KMS-11 (cell line): ENCODE results near the gene TMEM200C.

Source experiments
- H2AFZ ChIP-seq: fragments of 200-600 bp; sonication (generic); 2 replicates; pipeline ENCODE4 v1.6.1; 2016; ENCODE audit warnings: antibody characterized with exemption, mixed run types, low read depth
- H3K27ac ChIP-seq: fragments of 200-600 bp; sonication (generic); 2 replicates; pipeline ENCODE4 v1.6.1; 2016; ENCODE audit warnings: mild to moderate bottlenecking, mixed run types
- H3K27me3 ChIP-seq: fragments of 200-600 bp; sonication (generic); 2 replicates; pipeline ENCODE4 v1.6.1; 2017; ENCODE audit warnings: mild to moderate bottlenecking, low read depth, mixed run types, moderate library complexity; ENCODE audit not compliant: insufficient read depth
- H3K36me3 ChIP-seq: fragments of 200-600 bp; sonication (generic); 2 replicates; pipeline ENCODE4 v1.6.1; 2017; ENCODE audit warnings: mild to moderate bottlenecking, mixed run types; ENCODE audit not compliant: insufficient read depth
- H3K4me1 ChIP-seq: fragments of 200-600 bp; sonication (generic); 2 replicates; pipeline ENCODE4 v1.6.1; 2016; ENCODE audit warnings: mild to moderate bottlenecking, low read depth, mixed run types; ENCODE audit not compliant: poor library complexity, severe bottlenecking
- H3K4me2 ChIP-seq: fragments of 200-600 bp; sonication (generic); 2 replicates; pipeline ENCODE4 v1.7.0; 2016; ENCODE audit warnings: mild to moderate bottlenecking, mixed run types
- H3K4me3 ChIP-seq: fragments of 200-600 bp; sonication (generic); IDR thresholded peaks from 2 replicates; pipeline ENCODE4 v1.6.1; 2017; ENCODE audit warnings: low read depth, low read length, mixed read lengths; ENCODE audit not compliant: insufficient read depth
- H3K79me2 ChIP-seq: fragments of 200-600 bp; sonication (generic); 2 replicates; pipeline ENCODE4 v1.6.1; 2016; ENCODE audit warnings: low read depth, mixed run types; ENCODE audit not compliant: insufficient read depth
- H3K9ac ChIP-seq: fragments of 200-600 bp; sonication (generic); 2 replicates; pipeline ENCODE4 v1.6.1; 2016; ENCODE audit warnings: mild to moderate bottlenecking, mixed run types
- H4K20me1 ChIP-seq: fragments of 200-600 bp; sonication (generic); 2 replicates; pipeline ENCODE4 v1.6.1; 2016; ENCODE audit warnings: mild to moderate bottlenecking, mixed run types; ENCODE audit not compliant: insufficient read depth
- TF ChIP-seq, protein P1 (sequence below): fragments of 200-600 bp; sonication (generic); conservative IDR thresholded peaks from 2 replicates; pipeline ENCODE4 v1.6.1; 2017; ENCODE audit warnings: low read depth, mild to moderate bottlenecking, antibody characterized with exemption, low read length, moderate library complexity, mixed read lengths

TMEM200C gene

DNA sequence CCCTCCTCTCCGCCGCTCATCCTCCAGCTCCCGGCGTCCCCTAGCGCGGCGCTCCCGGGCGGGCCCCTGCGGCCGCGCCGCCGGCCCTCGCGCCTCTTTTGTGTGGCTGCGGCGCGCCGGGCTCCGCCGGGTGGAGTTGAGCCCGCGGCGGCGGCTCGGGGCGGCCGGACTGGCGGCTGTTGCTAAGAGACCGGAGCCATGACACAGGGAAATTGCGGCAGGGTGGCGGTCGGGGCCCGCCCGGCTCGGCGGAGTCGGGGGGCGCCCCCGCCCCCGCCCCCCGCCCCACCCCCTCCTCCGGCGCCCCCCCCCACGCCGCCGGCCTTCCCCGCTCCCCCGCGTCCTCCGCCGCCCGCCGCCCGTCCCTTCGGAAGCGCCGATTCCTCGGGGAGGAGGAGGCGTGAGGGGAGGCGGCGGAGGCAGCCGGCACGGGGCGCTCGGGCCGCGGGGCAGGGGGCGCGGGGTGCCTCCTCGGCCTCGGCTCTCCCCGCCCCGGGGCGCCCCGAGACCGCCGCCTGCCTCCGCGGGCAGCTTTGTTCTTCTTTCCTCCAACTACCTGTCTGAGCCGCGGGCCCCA is at the start of gene TMEM200C:
Gene TMEM200C, minus strand, starts transcription at position 224 of the 577 bp plus-strand sequence. CDS start 3,459 bp downstream, outside the sequence.
- H3K4me1 ChIP-seq: no peaks in the 10 kb centered on the region
- peak within 1 kb of the TSS; percentile 49; the same call in 1 of the 2 replicates for H2AFZ ChIP-seq
- peak within 1 kb of the TSS; percentile 39 for H3K4me2 ChIP-seq
- H4K20me1 ChIP-seq: no peaks in the 10 kb centered on the region
- no peaks in the 10 kb centered on the region for H3K79me2 ChIP-seq
- H3K27me3 ChIP-seq: peaks cover 11% of the 10 kb centered on the region; the same call in 1 of the 2 replicates
- H3K27ac ChIP-seq: no peak within 1 kb of the TSS
- no peak within 1 kb of the TSS for H3K4me3 ChIP-seq
- H3K9ac ChIP-seq: no peak within 1 kb of the TSS
- TF ChIP-seq, protein P1, sequence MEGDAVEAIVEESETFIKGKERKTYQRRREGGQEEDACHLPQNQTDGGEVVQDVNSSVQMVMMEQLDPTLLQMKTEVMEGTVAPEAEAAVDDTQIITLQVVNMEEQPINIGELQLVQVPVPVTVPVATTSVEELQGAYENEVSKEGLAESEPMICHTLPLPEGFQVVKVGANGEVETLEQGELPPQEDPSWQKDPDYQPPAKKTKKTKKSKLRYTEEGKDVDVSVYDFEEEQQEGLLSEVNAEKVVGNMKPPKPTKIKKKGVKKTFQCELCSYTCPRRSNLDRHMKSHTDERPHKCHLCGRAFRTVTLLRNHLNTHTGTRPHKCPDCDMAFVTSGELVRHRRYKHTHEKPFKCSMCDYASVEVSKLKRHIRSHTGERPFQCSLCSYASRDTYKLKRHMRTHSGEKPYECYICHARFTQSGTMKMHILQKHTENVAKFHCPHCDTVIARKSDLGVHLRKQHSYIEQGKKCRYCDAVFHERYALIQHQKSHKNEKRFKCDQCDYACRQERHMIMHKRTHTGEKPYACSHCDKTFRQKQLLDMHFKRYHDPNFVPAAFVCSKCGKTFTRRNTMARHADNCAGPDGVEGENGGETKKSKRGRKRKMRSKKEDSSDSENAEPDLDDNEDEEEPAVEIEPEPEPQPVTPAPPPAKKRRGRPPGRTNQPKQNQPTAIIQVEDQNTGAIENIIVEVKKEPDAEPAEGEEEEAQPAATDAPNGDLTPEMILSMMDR: no peak
- no peaks in the 10 kb centered on the region for H3K36me3 ChIP-seq

GRCh38 chr18:5944448-5944847 is 49.1 kb upstream of the TMEM200C start:
- Histone ChIP-seq H3K4me1 (no peaks in the 10 kb centered on the region), H3K4me3 (no peak overlapping the region)

DNA sequence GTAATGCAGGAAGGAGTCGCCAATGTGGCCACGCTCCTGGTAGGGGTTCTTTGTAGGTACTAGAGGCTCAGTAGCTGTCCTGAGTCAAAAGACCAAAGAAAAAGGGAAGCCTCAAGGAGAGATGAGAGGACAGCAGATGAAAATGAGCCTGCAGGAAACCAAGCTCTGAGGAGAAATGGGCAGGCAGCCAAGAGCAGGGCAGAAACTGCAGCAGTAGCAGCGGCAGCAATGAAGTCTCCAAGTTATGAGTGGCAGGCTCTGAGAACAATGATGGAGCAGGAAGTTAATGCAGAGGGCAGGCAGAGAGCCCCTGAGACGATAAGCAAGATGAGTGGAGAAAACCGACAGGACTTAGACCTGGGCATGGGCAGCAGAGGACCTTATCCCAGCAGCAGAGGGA is 48.2 kb upstream of the TMEM200C start:
- no peak overlapping the region for H3K4me2 ChIP-seq
- no peak overlapping the region for H2AFZ ChIP-seq
- TF ChIP-seq, protein P1: no peak
- H4K20me1 ChIP-seq: no peaks in the 10 kb centered on the region
- H3K27ac ChIP-seq: no peak overlapping the region
- no peaks in the 10 kb centered on the region for H3K36me3 ChIP-seq
- H3K9ac ChIP-seq: no peak overlapping the region
- H3K27me3 ChIP-seq: no peaks in the 10 kb centered on the region
- H3K4me3 ChIP-seq: no peak overlapping the region
- H3K4me1 ChIP-seq: no peaks in the 10 kb centered on the region
- H3K79me2 ChIP-seq: no peaks in the 10 kb centered on the region

More at GRCh38 chr18:5944448-5944847, 49.1 kb upstream of the TMEM200C start:
- TF ChIP-seq, protein P1: no peak
- no peak overlapping the region for H3K4me2 ChIP-seq
- H3K27ac ChIP-seq: no peak overlapping the region
- no peaks in the 10 kb centered on the region for H3K27me3 ChIP-seq
- H3K36me3 ChIP-seq: no peaks in the 10 kb centered on the region
- H3K79me2 ChIP-seq: no peaks in the 10 kb centered on the region
- no peak overlapping the region for H2AFZ ChIP-seq
- H4K20me1 ChIP-seq: no peaks in the 10 kb centered on the region
- H3K9ac ChIP-seq: no peak overlapping the region

DNA sequence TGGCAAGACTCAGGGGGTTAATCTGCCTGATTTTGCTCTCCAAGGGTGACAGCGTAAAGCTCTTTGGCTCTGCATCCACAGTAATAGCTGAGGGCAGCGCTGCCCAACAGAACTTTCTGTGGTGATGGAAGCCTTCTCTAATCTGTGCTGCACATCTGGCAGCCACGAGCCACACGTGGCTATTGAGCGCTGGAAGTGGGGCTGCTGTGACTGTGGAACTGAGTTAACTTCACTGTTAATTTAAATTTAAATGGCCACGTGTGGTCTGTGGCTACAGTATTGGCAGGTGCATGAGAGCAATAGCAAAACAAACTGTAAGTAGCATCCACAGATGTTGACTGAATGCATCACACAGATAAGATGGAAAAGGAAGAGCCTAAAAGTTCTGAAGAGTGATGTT is 47.3 kb upstream of the TMEM200C start:
- no peaks in the 10 kb centered on the region for H3K36me3 ChIP-seq
- H4K20me1 ChIP-seq: no peaks in the 10 kb centered on the region
- no peaks in the 10 kb centered on the region for H3K79me2 ChIP-seq
- H3K27ac ChIP-seq: no peak overlapping the region
- H3K27me3 ChIP-seq: no peaks in the 10 kb centered on the region
- no peak overlapping the region for H3K4me3 ChIP-seq
- no peaks in the 10 kb centered on the region for H3K4me1 ChIP-seq
- no peak overlapping the region for H3K9ac ChIP-seq
- H3K4me2 ChIP-seq: no peak overlapping the region
- TF ChIP-seq, protein P1: no peak
- no peak overlapping the region for H2AFZ ChIP-seq
